HG03571 (cell line): ENCODE data around the gene HSP90AA1.
"Not testable (repeated sequence)": the region's sequence is repeated elsewhere in the genome, so short reads cannot be mapped to it uniquely, and the experiment has no call there.

Experiments used
- ATAC-seq: cut with Tn5 transposase; IDR thresholded peaks from one replicate; pipeline ENCODE4 v1.9.1; 2021; ENCODE audit not compliant: unreplicated experiment

The HSP90AA1 gene

GRCh38 chr14:102086972-102087761 is at the start of gene HSP90AA1:
Gene HSP90AA1 (minus strand): TSS chr14:102087044. CDS start chr14:102086378, 666 bp downstream.
- ATAC-seq: peak; percentile 55

DNA sequence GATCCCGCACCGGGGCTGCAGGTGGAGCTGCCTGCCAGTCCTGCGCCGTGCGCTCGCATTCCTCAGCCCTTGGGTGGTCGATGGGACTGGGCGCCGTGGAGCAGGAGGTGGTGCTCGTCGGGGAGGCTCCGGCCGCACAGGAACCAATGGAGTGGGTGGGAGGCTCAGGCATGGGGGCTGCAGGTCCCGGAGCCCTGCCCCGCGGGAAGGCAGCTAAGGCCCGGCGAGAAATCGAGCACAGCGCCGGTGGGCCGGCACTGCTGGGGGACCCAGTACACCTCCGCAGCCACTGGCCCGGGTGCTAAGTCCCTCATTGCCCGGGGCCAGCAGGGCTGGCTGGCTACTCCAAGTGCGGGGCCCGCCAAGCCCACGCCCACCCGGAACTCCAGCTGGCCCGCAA is 48.6 kb upstream of the HSP90AA1 start:
- ATAC-seq: not testable (repeated sequence)

GRCh38 chr14:102134719-102135118 is 47.9 kb upstream of the HSP90AA1 start:
- ATAC-seq: not testable (repeated sequence)

GRCh38 chr14:102134021-102134420 is 47.2 kb upstream of the HSP90AA1 start:
- ATAC-seq: not testable (repeated sequence)

DNA sequence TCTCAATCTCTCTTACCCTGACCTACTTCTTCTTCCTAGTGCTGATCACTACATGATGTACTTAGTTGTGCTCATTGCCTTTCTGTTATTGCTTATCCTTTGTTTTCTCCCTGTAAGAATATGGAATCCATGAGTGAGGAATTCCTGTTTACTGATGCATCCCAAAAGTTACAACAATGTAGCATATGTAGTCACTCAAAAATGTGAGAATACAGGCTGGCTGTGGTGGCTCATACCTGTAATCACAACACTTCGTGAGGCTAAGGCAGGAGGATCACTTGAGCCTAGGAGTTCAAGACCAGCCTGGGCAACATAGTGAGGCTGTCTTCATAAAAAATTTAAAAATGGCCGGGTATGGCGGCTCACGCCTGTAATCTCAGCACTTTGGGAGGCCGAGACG is 44.9 kb upstream of the HSP90AA1 start:
- no peak for ATAC-seq

- ATAC-seq: no peak
Measured at GRCh38 chr14:102126807-102127455, 40.1 kb upstream of the HSP90AA1 start.

DNA sequence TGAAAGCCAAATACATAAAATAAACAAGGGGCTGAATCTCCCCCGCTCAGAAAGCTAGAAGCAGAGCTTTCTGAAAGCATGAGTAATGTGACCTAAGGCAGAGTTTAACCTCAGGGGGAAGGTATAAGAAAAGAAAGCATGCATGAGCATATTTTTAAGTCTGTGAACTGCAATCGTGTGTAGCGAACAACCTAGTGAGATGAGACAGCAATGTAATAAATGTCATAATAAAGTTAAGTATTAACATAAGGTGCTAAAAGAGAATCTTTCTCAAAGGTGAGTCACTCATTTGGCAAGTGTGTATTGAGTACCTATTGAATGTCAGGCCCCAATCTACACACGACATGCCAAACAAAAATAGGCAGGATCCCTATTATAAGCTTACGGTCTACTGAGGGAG is 38.7 kb upstream of the HSP90AA1 start:
- ATAC-seq: no peak

DNA sequence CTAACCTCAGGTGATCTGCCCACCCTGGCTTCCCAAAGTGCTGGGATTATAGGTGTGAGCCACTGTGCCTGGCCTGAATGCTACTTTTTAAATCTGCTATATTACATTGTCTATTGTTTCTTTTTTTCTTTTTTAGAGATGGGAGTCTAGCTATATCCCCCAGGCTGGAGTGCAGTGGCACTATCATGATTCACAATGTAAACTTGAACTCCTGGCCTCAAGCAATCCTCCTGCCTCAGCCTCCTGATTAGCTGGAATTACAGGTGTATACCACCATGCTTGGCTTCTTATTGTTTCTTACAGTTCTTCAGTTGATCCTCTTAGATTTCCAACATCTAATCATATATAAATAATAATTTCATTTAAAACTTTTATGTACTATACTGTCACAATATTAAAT is 37.6 kb upstream of the HSP90AA1 start:
- no peak for ATAC-seq

DNA sequence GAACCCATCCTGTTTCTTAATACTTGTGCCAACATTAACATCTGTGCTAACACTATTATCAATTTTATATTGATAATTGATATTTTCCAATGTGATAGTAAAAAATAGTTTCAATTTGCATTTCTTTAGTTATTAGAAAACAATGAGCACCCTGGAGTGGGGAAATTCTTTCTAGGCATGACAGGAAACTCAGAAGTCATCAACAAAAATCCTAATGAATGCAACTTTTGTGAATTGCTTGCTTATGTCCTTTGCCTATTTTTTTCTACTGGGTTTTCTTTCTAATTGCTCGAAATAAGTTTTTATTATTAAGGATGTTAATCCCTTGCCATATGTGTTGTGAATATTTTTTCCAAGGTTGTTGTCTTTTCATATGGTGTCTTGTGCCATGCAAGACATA is 34.7 kb upstream of the HSP90AA1 start:
- no peak for ATAC-seq

DNA sequence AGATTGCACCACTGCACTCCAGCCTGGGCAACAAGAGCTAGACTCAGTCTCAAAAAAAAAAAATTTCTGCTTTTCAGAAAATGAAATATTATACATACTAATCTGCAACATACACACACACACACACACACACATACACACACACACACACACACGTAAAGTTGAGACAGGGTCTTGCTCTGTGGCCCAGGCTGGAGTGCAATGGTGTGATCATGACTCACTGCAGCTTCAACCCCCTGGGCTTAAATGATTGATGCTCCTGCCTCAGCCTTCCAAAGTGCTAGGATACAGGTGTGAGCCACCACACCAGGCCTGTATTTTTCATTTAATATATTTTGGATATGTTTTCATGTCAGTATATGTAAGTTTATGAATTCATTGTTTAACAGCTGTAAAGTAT is 34.0 kb upstream of the HSP90AA1 start:
- ATAC-seq: no peak

DNA sequence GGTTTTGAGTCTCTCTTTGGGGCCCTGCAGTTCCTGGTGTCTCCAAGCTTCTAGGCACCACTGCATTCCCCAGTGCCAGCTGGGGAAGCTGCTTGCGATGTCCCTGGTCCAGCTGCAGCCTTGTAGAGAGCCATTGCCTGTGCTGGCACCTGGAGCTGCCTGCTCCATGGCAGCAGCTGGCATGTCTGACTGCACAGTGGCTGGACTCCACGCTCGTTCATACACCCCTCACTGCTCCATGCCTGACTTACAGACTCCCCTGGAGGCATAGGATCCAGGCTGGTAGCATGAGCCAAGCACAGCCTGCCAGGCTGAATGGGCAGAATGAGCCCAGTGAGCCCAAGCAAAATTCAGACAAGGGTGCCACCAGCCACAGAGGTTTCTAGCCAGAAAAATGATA is 31.0 kb upstream of the HSP90AA1 start:
- ATAC-seq: no peak

GRCh38 chr14:102116361-102117180 is 29.7 kb upstream of the HSP90AA1 start:
- ATAC-seq: no peak

DNA sequence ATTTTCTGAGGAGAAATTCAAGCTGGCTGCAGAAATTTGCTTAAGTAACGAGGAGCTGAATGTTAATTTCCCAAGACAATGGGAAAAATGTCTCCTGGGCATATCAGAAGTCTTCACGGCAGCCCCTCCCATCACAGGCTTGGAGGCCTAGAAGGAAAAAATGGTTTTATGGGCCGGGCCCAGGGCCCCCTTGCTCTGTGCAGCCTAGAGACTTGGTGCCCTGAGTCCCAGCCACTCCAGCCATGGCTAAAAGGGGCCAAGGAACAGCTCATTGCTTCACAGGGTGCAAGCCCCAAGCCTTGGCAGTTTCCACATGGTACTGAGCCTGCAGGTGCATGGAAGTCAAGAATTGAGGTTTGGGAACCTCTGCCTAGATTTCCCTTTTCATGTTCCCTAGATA is 24.3 kb upstream of the HSP90AA1 start:
- ATAC-seq: no peak

DNA sequence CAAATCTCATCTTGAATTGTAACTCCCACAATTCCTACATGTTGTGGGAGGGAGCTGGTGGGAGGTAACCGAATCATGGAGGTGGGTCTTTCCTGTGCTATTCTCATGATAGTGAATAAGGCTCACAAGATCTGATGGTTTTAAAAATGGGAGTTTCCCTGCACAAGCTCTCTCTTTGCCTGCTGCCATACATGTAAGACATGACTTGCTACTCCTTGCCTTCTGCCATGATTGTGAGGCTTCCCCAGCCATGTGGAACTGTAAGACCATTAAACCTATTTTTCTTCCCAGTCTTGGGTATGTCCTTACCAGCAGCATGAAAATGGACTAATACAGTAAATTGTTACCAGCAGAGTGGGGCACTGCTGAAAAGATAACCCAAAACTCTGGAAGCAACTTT is 22.5 kb upstream of the HSP90AA1 start:
- ATAC-seq: not testable (repeated sequence)

DNA sequence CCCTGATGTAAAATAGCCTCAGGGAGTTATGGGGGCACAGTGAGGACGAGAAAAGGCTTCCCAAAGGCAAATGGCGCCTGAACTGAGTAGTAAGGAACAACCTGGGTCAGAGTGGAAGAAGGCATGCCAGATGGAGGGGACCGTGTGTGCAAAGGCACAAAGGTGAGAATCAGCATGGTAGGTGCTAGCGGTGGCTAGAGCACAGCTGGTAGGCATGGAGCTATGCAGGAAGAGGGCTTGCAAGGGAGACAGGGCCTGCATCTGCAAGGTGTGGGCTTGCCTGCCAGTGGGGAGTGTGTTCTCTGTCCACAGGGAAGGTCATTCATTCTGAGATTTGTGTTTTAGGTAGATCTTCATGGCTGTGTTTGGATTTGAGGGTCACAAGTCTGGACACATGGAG is 18.5 kb upstream of the HSP90AA1 start:
- no peak for ATAC-seq

- no peak for ATAC-seq
Measured at GRCh38 chr14:102103062-102103695, 16.3 kb upstream of the HSP90AA1 start.

GRCh38 chr14:102097441-102098135 is 10.7 kb upstream of the HSP90AA1 start:
- ATAC-seq: no peak

DNA sequence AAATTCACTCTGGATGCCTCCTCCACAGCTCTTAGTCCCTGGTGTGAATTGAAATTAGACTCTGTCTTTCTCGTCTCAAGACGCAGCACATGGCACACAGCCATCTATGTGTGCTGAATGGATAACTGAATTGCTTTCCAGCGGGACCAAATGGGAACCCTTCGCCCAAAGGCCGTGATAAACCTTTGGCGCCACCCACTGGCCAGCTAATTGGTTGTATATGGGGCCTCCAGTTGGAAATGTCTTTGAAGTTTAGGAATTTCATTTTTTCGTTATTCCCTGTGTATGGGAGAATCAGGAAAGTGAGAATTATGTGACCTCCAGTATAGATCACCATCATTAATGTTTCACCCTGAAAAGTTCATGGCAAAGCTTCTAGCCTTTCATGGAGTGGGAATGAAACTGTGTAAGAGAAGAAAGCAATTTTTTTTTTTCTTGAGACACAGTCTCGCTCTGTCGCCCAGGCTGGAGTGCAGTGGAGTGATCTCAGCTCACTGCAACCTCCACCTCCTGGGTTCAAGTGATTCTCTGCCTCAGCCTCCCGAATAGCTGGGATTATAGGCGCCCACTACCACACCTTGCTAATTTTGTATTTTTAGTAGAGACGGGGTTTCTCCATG is 9.8 kb upstream of the HSP90AA1 start:
- ATAC-seq: no peak

DNA sequence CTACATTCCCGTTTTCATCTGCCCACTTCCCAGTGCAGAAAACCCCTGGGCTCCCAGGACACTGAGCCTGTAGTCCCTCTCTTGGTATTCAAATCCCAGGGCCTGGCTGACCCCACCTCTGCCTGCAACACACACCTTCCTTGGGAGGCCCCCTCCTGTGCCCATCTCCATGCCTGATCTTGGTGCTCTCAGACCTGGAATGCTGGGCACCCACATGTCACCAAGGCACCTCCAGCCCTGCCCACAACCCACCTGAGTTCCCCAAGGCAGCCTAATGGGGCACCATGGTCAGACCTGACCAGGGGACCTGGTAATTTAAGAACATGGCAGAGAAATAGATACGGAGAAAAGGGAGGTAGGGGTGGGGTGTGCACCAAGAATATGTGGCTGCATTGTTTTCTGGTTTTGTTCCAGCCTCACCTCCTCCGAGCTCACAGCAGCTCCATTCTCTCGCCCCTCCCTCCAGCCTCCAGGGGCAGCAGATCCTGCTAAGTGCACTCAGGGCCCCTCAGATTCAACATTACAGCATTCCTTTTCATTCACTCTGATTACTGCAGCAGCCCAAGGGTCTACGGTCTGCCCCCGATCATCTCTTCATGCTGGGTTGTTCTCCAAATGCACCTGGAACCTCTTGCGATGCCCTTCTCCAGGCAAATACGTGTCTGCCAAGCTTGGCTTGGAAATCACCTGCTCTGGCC is 9.2 kb upstream of the HSP90AA1 start:
- no peak for ATAC-seq
